ENCODE results near the gene SEL1L3.
"Not testable (repeated sequence)": the region's sequence is repeated elsewhere in the genome, so short reads cannot be mapped to it uniquely, and the experiment has no call there.

SEL1L3 gene

DNA sequence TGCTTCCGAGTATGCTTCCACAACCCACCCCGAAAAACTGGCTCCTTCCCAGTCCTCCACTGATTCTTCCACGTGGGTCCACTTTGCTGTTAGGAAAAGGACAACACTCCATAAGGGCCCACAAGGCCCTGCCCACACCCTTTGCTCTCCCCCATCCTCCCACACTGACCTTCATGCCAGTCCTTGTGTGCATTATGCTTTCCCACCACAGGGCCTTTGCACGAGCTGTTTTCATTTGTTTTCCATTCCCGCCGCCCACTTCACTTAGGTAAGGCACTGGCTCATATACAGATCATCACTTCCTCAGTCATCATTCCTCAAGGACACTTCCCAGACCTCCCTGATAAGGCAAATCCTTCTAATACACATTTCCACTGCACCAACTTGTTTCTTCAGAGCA is 16.8 kb upstream of the SEL1L3 start:
- no peak for DNase-seq (ENCODE audit: low read depth)

- no peak for DNase-seq (ENCODE audit: low read depth)
Observed at GRCh38 chr4:25879091-25879584, 16.4 kb upstream of the SEL1L3 start.

GRCh38 chr4:25878676-25879075 is 15.9 kb upstream of the SEL1L3 start:
- no peak for DNase-seq (ENCODE audit: low read depth)

GRCh38 chr4:25875281-25875745 is 12.5 kb upstream of the SEL1L3 start:
- no peak for DNase-seq (ENCODE audit: low read depth)

DNA sequence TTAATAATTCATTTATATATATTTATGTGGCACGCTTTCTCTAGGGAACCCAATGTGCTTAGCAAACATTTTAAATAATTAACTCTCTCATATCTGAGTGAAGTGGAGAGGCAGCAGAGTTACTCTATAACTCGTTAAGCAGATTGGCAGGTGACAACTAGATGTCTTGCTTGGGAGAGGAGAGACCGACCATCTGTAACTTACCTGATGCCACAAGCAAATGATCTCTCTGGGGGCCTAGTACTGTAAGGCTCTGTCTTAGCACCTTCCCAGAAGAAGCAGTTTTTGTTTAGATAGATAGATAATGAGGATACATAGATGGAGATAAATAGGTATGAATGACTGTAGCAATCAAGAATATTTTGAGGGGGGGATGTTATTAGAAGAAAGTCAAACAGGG is 11.9 kb upstream of the SEL1L3 start:
- DNase-seq (ENCODE audit: low read depth), result no peak

GRCh38 chr4:25873632-25874129 is 10.9 kb upstream of the SEL1L3 start:
- DNase-seq (ENCODE audit: low read depth), result no peak

GRCh38 chr4:25872851-25873631 is 10.3 kb upstream of the SEL1L3 start:
- no peak for DNase-seq (ENCODE audit: low read depth)

DNA sequence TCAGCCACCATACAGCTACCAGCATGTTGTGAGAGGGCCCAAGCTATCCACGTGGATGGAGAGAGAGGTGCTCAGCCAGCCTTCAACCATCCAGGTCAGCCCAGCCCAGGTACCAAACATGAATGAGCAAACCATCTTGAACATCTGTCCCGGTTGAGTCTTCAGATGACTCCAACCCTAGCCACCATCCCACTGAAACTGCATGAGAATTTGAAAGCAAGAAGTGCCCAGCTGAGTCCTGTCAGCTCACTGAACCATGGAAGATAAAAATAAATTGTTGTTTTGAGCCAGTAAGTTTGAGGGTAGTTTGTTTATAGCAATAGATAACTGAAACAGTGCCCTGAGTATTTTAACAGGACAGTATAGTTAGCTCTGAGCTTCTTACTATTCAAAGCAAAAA is 7.3 kb upstream of the SEL1L3 start:
- no peak for DNase-seq (ENCODE audit: low read depth)

DNA sequence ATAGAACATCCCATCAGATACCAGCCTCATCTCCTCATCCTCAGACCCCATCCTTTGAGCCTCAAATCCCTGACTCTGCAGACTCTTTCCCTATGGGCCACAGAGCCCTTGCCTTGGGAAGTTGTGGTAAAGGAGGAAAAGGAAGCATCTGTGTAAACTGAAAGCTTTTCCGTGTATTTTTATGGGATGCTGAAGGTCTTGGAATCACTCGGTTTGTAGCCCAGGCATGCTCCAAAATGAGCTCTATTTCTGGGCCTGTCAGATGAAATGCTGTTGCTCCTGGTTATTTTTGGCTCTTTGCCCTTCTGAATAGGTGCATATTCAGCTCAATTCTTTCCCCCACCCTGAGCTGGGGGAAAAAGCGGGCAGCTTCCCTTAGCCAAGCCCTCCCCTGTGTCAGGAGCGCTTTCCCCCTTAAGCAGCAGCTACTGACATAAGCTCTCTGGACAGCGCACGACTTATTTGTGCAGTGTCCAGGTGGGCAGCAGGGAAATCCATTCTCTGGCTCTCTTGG is 5.0 kb upstream of the SEL1L3 start:
- DNase-seq (ENCODE audit: low read depth), result no peak

DNA sequence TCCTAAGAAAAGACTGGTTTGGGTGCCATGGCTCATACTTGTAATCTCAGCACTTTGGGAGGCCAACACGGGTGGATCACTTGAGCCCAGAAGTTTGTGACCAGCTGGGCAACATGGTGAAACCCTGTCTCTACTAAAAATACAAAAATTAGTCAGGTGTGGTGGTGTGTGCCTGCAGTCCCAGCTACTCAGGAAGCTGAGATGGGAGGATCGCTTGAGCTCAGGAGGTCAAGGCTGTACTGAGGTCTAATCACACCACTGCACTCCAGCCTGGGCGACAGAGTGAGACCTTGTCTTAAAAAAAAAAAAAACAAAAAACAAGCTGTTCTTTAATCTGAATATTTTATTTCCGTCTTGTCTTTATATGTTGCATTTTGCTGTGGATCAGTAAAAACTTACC is 3.6 kb upstream of the SEL1L3 start:
- DNase-seq (ENCODE audit: low read depth), result not testable (repeated sequence)

GRCh38 chr4:25865586-25865985 is 2.8 kb upstream of the SEL1L3 start:
- no peak for DNase-seq (ENCODE audit: low read depth)

- DNase-seq (ENCODE audit: low read depth), result no peak
Observed at GRCh38 chr4:25863831-25864418, 1.1 kb upstream of the SEL1L3 start.

- DNase-seq (ENCODE audit: low read depth), result no peak
Observed at GRCh38 chr4:25863347-25863784, 578 bp upstream of the SEL1L3 start.

DNA sequence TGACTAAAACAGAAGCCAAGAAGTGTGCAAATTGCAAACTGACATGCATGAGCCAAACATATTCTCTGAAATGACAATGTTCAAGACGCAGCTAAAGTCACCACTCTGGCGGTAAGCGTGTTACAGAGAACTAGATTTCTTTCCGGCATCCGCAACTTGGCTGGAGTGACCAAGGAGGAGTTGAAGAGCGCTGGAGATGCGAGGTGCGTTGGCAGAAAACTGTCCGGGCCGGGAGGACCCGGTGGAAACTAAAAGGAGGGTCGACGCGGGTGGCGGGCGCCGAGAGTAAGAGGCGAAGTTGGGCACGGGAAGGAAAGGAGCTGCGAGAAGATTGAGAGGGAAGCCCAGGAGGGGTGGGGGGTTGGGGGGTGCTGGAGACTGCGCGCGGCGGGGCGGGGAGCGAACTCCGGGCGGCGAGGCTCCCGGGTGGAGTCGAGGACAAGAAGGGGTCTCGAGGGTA is 807 bp downstream of the SEL1L3 start:
- DNase-seq (ENCODE audit: low read depth), result no peak

DNA sequence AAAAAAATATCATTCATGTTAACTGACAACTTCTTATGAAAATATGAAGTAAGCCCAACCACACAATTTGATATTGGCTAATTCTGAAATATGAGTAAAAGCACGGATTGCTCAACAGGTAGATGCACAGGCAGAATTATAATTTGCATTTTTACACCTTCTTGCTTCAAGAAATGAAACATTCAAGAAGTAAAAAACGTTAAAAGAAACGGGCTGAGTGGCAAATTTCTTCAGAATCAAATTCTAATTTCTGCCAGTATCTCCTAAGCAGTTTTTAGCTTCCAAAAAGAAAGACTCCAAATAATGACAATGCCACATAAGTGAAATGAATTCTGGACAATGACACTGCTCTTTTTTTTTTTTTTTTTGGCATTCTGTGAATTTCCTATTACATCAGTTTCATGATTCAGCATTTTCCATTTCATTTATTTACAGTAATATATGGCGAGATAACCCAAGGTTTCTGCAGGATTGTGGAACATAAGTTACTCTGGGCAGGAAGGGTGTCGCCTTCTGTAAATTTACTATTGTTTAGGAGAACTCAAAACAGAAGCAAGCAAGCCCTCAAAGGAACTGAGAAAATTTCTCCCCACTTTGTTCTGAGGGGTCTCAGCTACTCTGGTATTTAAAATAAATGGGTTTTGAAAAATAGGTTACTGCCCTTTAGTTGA is 1.4 kb downstream of the SEL1L3 start:
- DNase-seq (ENCODE audit: low read depth), result no peak

DNA sequence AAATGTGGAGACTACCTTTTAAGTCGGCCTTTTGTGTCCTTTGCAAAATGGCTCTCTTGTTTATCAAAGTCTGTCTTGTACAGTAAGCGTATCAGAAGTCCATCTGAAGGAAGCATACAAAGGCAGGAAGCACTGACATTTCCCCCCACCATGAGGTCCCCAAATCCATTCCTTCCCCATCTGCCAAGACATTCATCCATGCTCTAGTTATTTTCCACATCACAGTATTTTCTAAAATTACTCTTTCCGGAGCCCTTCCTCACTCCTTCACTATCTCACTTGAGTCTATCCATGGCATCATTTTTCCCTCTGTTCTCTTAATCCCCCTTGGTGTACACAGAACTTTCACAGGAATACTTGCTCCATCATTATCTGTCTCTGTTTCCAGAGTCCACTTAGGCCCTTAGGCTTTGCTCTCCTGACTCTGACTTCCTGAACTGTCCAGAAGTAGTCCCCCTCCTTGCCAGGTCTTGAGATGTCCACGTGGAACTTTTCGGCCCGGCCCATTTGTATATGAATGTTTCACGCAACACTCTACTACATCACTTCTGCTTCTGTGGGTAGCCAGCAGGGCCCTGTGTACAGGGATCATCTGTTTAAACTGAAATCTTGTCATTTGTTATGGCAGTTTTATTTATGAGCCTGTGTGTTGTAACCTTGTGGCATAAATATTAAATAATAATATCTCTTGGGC is 2.1 kb downstream of the SEL1L3 start:
- DNase-seq (ENCODE audit: low read depth), result no peak

DNA sequence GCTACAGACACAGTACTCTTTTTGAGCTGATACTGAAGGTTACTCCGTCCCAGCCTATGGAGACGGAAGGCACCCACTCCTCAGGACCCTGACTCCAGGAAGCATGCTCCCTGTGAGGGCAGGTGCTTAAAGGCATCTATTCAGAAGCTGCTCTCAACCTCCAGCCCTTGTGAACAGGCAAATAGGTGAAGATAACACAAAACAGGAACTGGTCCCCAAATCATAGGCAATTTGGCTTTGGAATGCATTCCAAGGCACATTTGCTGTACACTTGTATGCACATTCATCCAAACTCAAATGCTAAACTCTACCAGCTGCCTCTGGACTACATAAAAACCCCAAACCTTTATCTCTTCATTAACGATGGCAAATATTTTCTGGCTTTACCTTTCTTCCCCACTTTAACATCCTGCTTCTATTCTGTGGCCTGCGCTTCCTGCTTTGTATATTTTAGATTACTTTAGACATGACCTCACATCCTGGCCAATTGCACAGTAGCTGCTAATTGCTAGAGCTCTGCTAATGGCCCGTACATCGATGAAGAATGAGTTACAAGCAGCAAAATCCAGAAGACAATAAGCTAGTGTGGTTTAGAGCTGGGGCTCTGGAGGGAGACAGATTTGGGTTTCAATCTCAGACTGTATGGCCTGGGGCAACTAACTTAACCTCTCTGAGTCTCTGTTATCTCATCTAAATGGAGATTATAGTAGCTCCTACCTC is 3.2 kb downstream of the SEL1L3 start:
- no peak for DNase-seq (ENCODE audit: low read depth)

GRCh38 chr4:25857851-25858400 is 4.9 kb downstream of the SEL1L3 start:
- no peak for DNase-seq (ENCODE audit: low read depth)

DNA sequence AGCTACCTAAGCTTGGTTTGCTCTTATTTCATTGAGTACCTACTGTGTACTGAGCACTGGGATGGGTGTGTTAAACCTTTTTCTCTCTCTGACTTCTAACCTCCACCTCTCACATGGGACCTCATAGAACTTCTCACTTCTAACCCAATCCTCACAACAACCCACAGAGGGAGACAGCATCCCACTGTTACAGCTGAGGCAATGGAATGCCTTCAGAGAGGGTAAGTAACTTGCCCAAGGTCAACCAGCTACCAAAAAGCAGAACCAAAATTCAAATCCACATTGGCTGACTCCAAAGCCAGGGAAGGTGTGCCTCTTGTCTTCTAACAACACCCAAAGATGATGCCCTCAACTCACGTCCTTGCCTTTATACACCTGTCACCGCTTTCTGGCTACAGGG is 5.4 kb downstream of the SEL1L3 start:
- DNase-seq (ENCODE audit: low read depth), result no peak

DNA sequence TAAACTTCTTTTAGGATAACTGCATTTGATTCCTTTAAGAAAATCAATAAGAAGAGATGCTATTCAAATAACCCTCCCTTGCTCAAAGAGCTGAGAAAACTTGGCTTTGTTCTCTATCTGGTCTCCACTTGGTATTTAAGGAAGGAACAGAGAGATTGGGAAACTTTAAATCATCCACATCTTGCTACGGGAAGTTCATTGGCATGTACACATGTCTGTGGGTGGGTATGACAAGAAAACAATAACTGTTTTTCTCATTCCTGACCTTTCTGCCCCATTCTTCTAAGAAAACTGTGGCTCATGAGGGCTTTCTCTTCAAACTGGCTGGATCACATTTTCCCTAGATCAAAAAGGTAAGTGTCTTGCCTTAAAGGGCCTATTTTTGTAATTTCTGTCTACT is 6.0 kb downstream of the SEL1L3 start:
- no peak for DNase-seq (ENCODE audit: low read depth)

DNA sequence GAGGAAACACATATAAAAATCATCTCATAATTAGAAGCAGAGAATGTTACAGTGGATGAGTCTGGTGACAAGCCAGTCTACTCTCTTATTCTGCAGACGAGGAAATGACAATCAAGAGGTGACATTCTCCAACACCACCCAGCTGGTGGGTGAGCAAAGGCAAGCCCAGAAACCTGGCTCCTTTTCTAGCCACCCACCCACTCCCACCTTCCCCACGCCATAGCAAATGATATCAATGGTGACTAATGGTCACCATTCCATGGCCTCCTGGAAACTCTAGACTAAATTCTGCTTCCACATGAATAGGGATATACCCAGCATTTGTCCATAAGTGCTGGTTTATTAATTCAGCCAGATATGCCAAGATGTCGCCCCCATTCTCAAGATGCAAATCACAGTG is 10.7 kb downstream of the SEL1L3 start:
- DNase-seq (ENCODE audit: low read depth), result no peak
